ENCODE data around the gene CD83. TPM values are rescaled to one million over a fixed set of nuclear protein-coding genes. Genes with fewer than 3 reads are reported as not detected.

Gene CD83
- total and polyA plus RNA-seq, 2 of the 8 experiments (the other 6 are each of a cell fraction or from before 2014, with no cell fraction given), result 4.6 to 8.5 TPM

DNA sequence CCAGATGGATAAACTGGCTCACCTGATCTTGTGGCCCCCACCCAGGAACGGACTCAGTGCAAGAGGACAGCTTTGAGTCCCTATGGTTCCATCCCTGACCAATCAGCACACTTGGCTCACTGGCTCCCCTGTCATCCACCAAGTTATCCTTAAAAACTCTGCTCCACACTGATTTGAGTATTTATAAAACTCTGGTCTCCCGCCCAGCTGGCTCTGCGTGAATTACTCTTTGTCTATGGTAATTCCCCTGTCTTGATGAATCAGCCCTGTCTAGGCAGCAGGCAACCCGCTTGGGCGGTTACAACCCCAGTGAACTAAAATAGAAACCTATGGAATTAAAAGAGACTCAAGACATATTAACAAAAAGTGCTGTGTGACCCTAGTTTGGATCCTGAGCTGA is 38.1 kb upstream of the CD83 start:
- H3K23ac ChIP-seq (ENCODE audit: insufficient read length), result no peak overlapping the region
- no peak overlapping the region for H2BK5ac ChIP-seq (ENCODE audit: low read depth, low read length)
- no peak overlapping the region for H2BK120ac ChIP-seq (replicated peaks; ENCODE audit: low read depth, low read length)
- H3K14ac ChIP-seq (ENCODE audit: insufficient read length), result no peak overlapping the region
- no peak overlapping the region for H4K8ac ChIP-seq (ENCODE audit: extremely low read depth, insufficient read depth, low read length)
- H4K91ac ChIP-seq (replicated peaks; ENCODE audit: insufficient read length, low read length), result no peak overlapping the region
- no peaks in the 10 kb centered on the region for H3K9me3 ChIP-seq (ENCODE audit: insufficient read depth in 2 of 2, low read depth in 1 of 2, low read length in 1 of 2)
- FAIRE-seq, result no peak
- H3K36me3 ChIP-seq (ENCODE audit: control insufficient read depth in 2 of 4, insufficient read depth in 4 of 4, low read length in 3 of 4), result no peaks in the 10 kb centered on the region
- no peak overlapping the region for H3K18ac ChIP-seq (ENCODE audit: extremely low read depth, low read length)
- no peaks in the 10 kb centered on the region for H4K20me1 ChIP-seq (replicated peaks in 1 of 2; ENCODE audit: control insufficient read depth in 1 of 2, insufficient read depth in 2 of 2, low read length in 2 of 2)
- peaks cover 2% of the 10 kb centered on the region; the same call in 1 of the 2 replicates for H3K23me2 ChIP-seq (ENCODE audit: low read depth, low read length)
- no peak overlapping the region for H4K5ac ChIP-seq (ENCODE audit: insufficient read length, low read depth, low read length)
- H3K9ac ChIP-seq (replicated peaks in 1 of 4; ENCODE audit: extremely low read depth in 1 of 4, low read depth in 3 of 4, low read length in 3 of 4), result no peak overlapping the region
- DNase-seq (ENCODE audit: low read depth in 1 of 2, low spot score in 2 of 2), result no peak
- no peaks in the 10 kb centered on the region for H3K27me3 ChIP-seq (replicated peaks in 1 of 4; ENCODE audit: control insufficient read depth in 3 of 4, extremely low read depth in 1 of 4, insufficient read depth in 3 of 4, low read length in 3 of 4)
- no peak overlapping the region for H2AK5ac ChIP-seq (ENCODE audit: low read depth, low read length)
- 90% methylated on average over 5 of the region's 5 CpGs; no CpG with 5 or more reads in 1 of the 2 experiments for WGBS, 2 experiments (ENCODE audit: extremely low coverage in 1 of 2, insufficient coverage in 1 of 2, insufficient read length in 1 of 2, insufficient replicate concordance in 2 of 2, low coverage in 1 of 2, low lambda C conversion rate in 2 of 2, missing lambda C conversion rate in 1 of 2)
- H3K27ac ChIP-seq (ENCODE audit: low read depth, low read length), result no peak overlapping the region
- no peak overlapping the region for H3K4me2 ChIP-seq (ENCODE audit: insufficient read depth in 1 of 2, low read depth in 2 of 2, low read length in 2 of 2)
- H3K4me1 ChIP-seq (replicated peaks in 1 of 4; ENCODE audit: control insufficient read depth in 3 of 4, insufficient read depth in 4 of 4, low read length in 3 of 4), result peaks cover 0 to 4% (median 3%) of the 10 kb centered on the region in 4 experiments; a peak in 3 of 7 replicates
- no peaks in the 10 kb centered on the region for H3K79me1 ChIP-seq (ENCODE audit: low read depth, low read length)
- no peak overlapping the region for H3K4me3 ChIP-seq (ENCODE audit: extremely low read depth in 1 of 4, insufficient read depth in 2 of 4, low read depth in 3 of 4, low read length in 4 of 4)
- no peak overlapping the region for H2AFZ ChIP-seq (ENCODE audit: low read length)
- no peak overlapping the region for H2BK12ac ChIP-seq (ENCODE audit: low read depth, low read length)
- no peak overlapping the region for H2BK20ac ChIP-seq (ENCODE audit: low read length)
- ChIA-PET POLR2A (ENCODE audit: partially characterized antibody) (no interaction called here), CTCF (ENCODE audit: partially characterized antibody) (interaction anchor here (1.5 to 1.6 kb wide), 2 partner anchors 13 to 170 kb away, joined by 5 to 9 read pairs; no protein-coding TSS in a partner anchor)
- H3K4ac ChIP-seq (replicated peaks; ENCODE audit: insufficient read length, low read depth, low read length), result no peak overlapping the region
- H2BK15ac ChIP-seq (ENCODE audit: low read length), result no peak overlapping the region
- no peaks in the 10 kb centered on the region for H3K79me2 ChIP-seq (ENCODE audit: control insufficient read depth in 1 of 2, insufficient read depth in 2 of 2, low read length in 2 of 2)
- H3K56ac ChIP-seq (replicated peaks; ENCODE audit: insufficient read length, low read depth, low read length), result no peak overlapping the region
- TF ChIP-seq KDM5A (IDR thresholded peaks at IDR 0.05; ENCODE audit: low read length), result no peak
- TF ChIP-seq, protein P1, sequence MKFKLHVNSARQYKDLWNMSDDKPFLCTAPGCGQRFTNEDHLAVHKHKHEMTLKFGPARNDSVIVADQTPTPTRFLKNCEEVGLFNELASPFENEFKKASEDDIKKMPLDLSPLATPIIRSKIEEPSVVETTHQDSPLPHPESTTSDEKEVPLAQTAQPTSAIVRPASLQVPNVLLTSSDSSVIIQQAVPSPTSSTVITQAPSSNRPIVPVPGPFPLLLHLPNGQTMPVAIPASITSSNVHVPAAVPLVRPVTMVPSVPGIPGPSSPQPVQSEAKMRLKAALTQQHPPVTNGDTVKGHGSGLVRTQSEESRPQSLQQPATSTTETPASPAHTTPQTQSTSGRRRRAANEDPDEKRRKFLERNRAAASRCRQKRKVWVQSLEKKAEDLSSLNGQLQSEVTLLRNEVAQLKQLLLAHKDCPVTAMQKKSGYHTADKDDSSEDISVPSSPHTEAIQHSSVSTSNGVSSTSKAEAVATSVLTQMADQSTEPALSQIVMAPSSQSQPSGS (IDR thresholded peaks at IDR 0.05; ENCODE audit: low read length), result no peak
- TF ChIP-seq NRF1 (IDR thresholded peaks at IDR 0.05; ENCODE audit: low read depth, low read length), result no peak
- TF ChIP-seq, protein P2, sequence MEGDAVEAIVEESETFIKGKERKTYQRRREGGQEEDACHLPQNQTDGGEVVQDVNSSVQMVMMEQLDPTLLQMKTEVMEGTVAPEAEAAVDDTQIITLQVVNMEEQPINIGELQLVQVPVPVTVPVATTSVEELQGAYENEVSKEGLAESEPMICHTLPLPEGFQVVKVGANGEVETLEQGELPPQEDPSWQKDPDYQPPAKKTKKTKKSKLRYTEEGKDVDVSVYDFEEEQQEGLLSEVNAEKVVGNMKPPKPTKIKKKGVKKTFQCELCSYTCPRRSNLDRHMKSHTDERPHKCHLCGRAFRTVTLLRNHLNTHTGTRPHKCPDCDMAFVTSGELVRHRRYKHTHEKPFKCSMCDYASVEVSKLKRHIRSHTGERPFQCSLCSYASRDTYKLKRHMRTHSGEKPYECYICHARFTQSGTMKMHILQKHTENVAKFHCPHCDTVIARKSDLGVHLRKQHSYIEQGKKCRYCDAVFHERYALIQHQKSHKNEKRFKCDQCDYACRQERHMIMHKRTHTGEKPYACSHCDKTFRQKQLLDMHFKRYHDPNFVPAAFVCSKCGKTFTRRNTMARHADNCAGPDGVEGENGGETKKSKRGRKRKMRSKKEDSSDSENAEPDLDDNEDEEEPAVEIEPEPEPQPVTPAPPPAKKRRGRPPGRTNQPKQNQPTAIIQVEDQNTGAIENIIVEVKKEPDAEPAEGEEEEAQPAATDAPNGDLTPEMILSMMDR (IDR thresholded peaks at IDR 0.05; ENCODE audit: control extremely low read depth in 1 of 3, insufficient read depth in 1 of 3, low read depth in 1 of 3, low read length in 3 of 3), result no peak
- no peak for TF ChIP-seq SP2 (IDR thresholded peaks at IDR 0.05; ENCODE audit: low read length)
- no peak for TF ChIP-seq RBBP5 (IDR thresholded peaks at IDR 0.05; ENCODE audit: borderline replicate concordance, low read depth, low read length)
- TF ChIP-seq CHD2 (IDR thresholded peaks at IDR 0.05; ENCODE audit: low read length), result no peak
- TF ChIP-seq HDAC6 (IDR thresholded peaks at IDR 0.05; ENCODE audit: low read depth, low read length), result no peak
- TF ChIP-seq CTBP2 (IDR thresholded peaks at IDR 0.05; ENCODE audit: borderline replicate concordance, insufficient read depth, insufficient read length, low read length), result no peak
- no peak for TF ChIP-seq GABPA (IDR thresholded peaks at IDR 0.05; ENCODE audit: borderline replicate concordance, insufficient read depth, low read length)
